AG09309 (cell line): Measurements from ENCODE around the gene GNE.

Experiments used
- DNase-seq: peaks from one replicate; pipeline ENCODE4 v3.0.0-alpha.2; 2010; ENCODE audit warnings: low read depth
- H3K4me3 ChIP-seq: 2 replicates; pipeline ENCODE4 v1.5.1; 2011; ENCODE audit warnings: mild to moderate bottlenecking, low read depth, low read length, moderate library complexity; ENCODE audit not compliant: control insufficient read depth
- CTCF ChIP-seq: IDR thresholded peaks from 2 replicates; pipeline ENCODE4 v1.5.1; 2011; ENCODE audit warnings: mild to moderate bottlenecking, low read depth, low read length, inconsistent platforms; ENCODE audit not compliant: insufficient read depth, control insufficient read depth; ENCODE audit errors: missing control alignments

The GNE gene

GRCh38 chr9:36218411-36218901 lies 39.8 kb downstream of the GNE start:
- no peak overlapping the region for H3K4me3 ChIP-seq
- no peak for DNase-seq
- TF ChIP-seq CTCF, result no peak

- no peak for DNase-seq
- TF ChIP-seq CTCF, result no peak
- no peak overlapping the region for H3K4me3 ChIP-seq
Measured at GRCh38 chr9:36218011-36218410, 40.2 kb downstream of the GNE start.

- no peak for DNase-seq
- no peak for TF ChIP-seq CTCF
- no peak overlapping the region for H3K4me3 ChIP-seq
Measured at GRCh38 chr9:36217256-36217968, 40.8 kb downstream of the GNE start.

- no peak overlapping the region for H3K4me3 ChIP-seq
- TF ChIP-seq CTCF, result no peak
- DNase-seq, result no peak
Measured at GRCh38 chr9:36214571-36214970, 43.7 kb downstream of the GNE start.

GRCh38 chr9:36213989-36214388 lies 44.3 kb downstream of the GNE start:
- no peak overlapping the region for H3K4me3 ChIP-seq
- no peak for DNase-seq
- TF ChIP-seq CTCF, result no peak

GRCh38 chr9:36213387-36213786 lies 44.9 kb downstream of the GNE start:
- TF ChIP-seq CTCF, result no peak
- no peak overlapping the region for H3K4me3 ChIP-seq
- no peak for DNase-seq
